ENCODE measurements around the gene PIN4.
"Not testable (repeated sequence)": the region's sequence is repeated elsewhere in the genome, so short reads cannot be mapped to it uniquely, and the experiment has no call there.

PIN4 gene

GRCh38 chrX:72181178-72182125 lies at the start of gene PIN4:
Gene PIN4 (plus strand): TSS chrX:72181757. CDS start chrX:72181786, 29 bp downstream.
- DNase-seq, result peak; percentile 86

- DNase-seq, result no peak
Measured at GRCh38 chrX:72132456-72132855, 49.1 kb upstream of the PIN4 start.

- no peak for DNase-seq
Measured at GRCh38 chrX:72133851-72134546, 47.6 kb upstream of the PIN4 start.

- no peak for DNase-seq
Measured at GRCh38 chrX:72137846-72138495, 43.6 kb upstream of the PIN4 start.

GRCh38 chrX:72139538-72139937 lies 42.0 kb upstream of the PIN4 start:
- no peak for DNase-seq

- peak; percentile 16 for DNase-seq
Measured at GRCh38 chrX:72141372-72142004, 40.1 kb upstream of the PIN4 start.

- no peak for DNase-seq
Measured at GRCh38 chrX:72142094-72142793, 39.3 kb upstream of the PIN4 start.

- DNase-seq, result no peak
Measured at GRCh38 chrX:72142794-72143608, 38.6 kb upstream of the PIN4 start.

GRCh38 chrX:72143609-72143907 lies 38.0 kb upstream of the PIN4 start:
- DNase-seq, result no peak

- no peak for DNase-seq
Measured at GRCh38 chrX:72145181-72145580, 36.4 kb upstream of the PIN4 start.

GRCh38 chrX:72146527-72146926 lies 35.0 kb upstream of the PIN4 start:
- DNase-seq, result no peak

- no peak for DNase-seq
Measured at GRCh38 chrX:72158773-72159172, 22.8 kb upstream of the PIN4 start.

GRCh38 chrX:72159769-72160168 lies 21.8 kb upstream of the PIN4 start:
- DNase-seq, result no peak

- no peak for DNase-seq
Measured at GRCh38 chrX:72165551-72165950, 16.0 kb upstream of the PIN4 start.

GRCh38 chrX:72169008-72169728 lies 12.4 kb upstream of the PIN4 start:
- peak; percentile 23 for DNase-seq

- DNase-seq, result not testable (repeated sequence)
Measured at GRCh38 chrX:72176289-72176688, 5.3 kb upstream of the PIN4 start.

- DNase-seq, result no peak
Measured at GRCh38 chrX:72176981-72177380, 4.6 kb upstream of the PIN4 start.

GRCh38 chrX:72180539-72180938 lies 1.0 kb upstream of the PIN4 start:
- DNase-seq, result no peak

- no peak for DNase-seq
Measured at GRCh38 chrX:72182924-72183323, 1.4 kb downstream of the PIN4 start.

- no peak for DNase-seq
Measured at GRCh38 chrX:72201836-72202536, 20.4 kb downstream of the PIN4 start.

Data from stimulated activated CD4-positive, alpha-beta T cell treated with anti-CD3 and anti-CD28 coated beads, Interleukin-4, amount 100 ng/mL, for 24 hours (primary cell).